Left forelimb (tissue), 1 donor: ENCODE measurements around the gene TRAF1.
A peak's percentile ranks its signal among the peaks of the same experiment; 100 is the strongest.

Experiments
- DNase-seq: peaks from one replicate; pipeline ENCODE4 v3.0.0-alpha.2; 2018; ENCODE audit warnings: low spot score

TRAF1 gene

DNA sequence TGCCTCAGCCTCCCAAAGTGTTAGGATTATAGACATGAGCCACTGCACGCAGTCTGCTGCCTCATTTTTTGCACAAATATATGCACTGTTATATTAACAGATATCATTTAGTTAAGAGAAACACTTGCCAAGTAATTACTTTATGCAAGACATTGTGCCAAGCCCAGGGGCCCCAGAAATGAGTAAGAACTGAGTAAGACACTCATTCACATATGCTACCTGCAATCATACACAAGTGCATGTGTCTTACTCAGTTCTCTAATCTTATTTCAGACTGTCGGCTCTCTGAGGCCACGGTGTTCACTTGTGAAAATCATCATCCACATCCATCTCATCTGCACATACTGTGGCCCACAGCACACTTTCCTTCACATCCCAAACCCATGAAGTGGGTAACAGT, 16.0 kb downstream of the TRAF1 start:
- DNase-seq, result no peak

DNA sequence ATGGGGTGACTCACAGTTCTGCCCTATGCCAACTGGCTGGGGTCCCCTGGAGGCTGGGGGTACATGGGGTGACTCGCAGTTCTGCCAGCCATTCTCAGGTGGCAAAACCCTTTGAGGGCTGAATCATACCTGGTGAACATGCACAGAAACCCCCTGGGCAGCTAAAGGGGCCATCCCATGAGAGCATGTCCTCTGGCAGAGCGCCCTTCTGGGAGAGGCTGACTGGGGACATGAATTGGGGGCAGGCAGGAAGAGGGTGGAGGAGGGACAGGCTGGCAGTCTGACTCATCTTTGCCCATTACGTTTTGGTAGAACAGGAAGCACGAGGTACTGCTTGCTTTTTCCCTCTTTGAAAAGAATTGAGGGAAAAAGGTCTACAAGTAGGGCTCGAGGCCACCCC, 16.7 kb downstream of the TRAF1 start:
- no peak for DNase-seq

DNA sequence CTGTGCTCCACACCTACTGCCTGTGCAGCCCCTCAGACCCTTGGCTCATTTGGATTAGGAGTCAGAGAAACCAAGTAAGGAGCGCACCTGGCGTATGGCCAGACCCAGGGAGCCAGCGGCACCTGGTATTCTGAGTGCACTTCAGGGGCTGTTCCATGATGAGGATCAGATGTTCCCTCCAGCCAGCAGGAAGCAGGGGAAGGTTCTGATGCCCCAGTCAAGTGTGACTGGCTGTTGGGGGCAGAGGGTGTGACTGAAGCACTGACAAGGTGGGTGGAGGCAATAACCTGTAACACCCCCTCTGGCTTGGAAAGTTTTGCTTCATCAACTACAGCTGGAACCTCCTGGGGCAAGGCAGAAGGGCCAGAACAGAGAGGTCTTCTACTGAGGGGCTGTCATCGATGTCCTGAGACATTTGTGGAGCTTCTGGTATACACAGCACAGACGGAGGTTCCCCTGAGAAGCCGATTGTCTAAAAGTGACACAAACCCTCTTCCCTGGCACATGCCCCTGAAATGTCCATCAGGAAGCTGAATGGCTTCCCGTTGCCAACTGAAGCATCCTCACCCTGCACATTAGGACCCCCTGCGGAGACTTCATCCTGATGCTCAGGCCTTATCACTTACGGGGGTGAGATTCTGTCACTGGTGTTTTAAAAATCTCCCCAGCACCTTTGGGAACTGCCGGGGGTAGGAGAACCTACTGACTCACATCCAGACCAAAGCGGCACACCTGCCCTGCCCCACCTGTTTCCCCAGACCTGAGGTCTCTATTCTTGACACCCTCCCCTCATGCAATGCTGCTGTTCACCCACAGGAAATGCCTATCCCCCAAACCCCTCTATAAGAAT, 21.1 kb downstream of the TRAF1 start:
- DNase-seq, result no peak

DNA sequence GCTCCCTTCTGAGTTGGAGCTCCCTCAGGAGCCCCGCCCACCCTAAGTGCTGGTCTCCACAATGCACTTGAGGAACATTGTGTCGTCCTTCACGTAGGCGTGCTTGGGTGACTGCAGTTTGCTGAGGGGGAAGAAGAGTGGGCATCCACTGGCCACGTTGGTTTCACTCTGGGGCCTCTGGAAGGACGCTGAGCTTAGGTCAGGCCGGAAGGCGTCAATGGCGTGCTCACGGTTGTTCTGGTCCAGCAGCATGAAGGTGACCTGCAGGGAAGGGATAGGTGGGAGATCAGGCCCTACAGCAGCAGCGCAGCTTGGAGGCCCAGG, 21.7 kb downstream of the TRAF1 start:
- no peak for DNase-seq

DNA sequence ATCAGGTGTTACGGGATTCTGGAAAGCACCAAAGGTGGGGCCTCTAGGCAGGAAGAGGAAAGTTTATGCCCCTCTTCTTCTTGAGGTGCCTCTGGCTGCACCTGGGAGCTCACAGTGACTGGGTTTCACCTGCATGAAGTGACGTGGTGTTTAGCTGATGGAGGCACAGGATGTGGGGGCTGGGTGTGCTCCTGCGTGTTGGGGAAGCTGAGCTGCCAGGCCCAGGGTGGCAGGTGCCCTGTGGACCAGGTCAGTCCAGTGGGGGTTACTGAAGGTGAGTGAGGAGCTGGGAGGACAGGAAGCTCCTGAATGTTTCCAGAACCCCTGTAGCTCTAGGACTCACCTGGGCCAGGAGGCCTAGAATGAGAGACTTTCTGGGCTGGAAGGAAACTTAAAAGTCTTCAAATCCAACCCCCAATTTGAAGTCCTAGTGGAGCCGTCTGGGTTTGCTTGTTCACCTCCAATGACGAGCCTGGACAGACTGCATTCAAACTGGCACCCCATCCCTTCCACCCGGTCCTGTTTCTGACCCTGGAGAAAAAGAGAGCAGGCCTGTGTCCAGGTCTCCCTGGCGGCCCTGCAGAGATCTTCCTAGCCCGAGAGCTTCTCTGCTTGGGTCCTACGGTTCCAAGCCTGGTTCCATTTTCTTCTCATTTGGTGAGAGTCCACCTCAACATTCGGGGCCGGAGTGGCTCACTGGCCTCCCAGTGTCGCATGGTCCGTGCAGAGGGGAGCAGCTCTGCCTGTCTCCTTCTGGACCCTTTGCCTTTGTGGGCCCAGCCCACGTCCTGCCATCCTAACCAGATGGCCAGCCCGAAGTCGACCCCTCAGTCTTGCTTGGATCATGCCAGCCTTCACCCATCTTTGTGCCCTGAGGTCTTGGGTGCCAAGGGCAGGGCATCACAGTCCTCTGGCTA, 22.3 kb downstream of the TRAF1 start:
- no peak for DNase-seq

DNA sequence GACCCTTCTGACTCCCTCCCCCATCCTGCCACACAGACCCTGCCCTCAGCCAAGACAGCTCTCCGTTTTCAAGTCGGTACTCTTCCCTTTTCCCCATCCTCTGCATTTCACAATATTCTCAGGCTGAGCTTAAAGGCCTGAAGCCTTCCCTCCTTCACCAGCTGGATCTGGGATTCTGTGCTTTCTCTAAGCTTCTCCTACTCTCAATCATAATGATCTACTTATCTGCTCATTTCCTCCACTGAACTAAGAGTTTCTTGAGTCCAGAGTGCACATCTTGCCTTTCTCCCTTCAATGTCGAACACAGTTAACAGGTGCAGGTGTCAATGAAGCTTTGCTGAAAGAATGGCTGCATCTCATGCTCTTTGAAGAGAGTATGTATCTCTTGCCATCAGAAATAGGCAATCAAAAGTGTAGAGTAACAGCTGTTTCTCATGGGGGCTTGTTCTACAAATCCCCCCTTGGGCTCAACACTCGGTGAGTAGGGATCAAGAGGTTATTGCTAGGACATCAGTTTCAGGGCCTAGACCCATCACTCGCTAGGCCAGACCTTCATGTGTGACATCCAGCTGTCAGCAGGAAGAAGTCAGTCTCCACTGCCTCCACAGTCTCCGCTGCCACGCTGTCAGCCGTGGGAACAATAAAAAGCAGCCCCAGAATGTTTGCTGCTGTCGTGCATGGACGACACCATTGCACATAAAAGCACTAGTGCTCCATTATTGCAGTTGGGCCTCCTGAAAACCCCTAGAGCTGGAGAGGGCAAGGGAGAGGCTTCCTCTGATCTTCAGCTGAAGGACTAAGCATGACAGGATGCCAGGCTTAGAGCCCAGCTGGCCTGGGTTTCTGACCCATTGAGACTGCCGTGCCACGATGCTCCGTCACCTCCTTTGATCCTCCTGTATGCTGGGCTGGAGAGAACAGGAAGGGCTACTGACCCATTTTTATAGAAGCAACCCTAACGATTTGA, 23.7 kb downstream of the TRAF1 start:
- DNase-seq, result no peak

DNA sequence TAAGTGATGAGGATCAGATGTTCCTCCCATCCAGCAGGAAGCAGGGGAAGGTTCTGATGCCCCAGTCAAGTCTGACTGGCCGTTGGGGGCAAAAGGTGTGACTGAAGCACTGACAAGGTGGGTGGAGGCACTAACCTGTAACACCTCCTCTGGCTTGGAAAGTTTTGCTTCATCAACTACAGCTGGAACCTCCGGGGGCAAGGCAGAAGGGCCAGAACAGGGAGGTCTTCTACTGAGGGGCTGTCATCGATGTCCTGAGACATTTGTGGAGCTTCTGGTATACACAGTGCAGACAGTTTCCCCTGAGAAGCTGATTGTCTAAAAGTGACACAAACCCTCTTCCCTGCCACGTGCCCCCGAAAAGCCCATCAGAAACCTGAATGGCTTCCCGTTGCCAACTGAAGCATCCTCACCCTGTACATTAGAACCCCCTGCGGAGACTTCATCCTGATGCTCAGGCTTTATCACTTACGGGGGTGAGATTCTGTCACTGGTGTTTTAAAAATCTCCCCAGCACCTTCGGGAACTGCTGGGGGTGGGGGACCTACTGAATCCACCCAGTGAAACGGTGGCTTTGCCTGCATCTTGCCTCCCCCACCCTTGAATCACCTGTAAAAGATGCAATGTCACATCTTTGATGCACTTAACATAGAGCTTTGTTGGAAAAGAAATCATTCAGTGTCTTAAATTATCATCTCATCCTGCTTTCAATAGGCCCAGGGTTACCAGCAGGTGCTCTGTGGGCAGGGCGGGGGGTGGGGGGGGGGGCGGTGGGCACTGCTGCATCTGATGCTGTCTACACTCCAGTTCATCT, 24.6 kb downstream of the TRAF1 start:
- no peak for DNase-seq

DNA sequence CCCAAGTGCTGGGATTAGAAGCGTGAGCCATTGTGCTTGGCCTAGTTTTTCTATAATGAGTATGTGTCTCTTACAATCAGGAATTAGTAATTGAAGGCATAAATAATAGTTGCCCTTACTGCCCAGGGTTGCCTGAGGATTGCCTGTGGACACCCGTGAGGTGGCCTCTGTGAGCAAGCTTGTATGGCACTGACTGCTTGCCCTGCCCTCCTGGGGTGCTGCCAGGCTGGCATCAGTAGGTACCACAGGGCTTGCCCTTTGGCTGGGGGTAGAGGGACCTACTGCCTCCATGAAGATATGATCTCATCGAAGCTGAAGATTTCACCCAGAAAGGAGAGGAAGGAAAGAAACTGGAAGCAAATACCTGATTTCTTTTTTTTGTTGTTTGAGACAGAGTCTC, 25.8 kb downstream of the TRAF1 start:
- DNase-seq, result no peak

DNA sequence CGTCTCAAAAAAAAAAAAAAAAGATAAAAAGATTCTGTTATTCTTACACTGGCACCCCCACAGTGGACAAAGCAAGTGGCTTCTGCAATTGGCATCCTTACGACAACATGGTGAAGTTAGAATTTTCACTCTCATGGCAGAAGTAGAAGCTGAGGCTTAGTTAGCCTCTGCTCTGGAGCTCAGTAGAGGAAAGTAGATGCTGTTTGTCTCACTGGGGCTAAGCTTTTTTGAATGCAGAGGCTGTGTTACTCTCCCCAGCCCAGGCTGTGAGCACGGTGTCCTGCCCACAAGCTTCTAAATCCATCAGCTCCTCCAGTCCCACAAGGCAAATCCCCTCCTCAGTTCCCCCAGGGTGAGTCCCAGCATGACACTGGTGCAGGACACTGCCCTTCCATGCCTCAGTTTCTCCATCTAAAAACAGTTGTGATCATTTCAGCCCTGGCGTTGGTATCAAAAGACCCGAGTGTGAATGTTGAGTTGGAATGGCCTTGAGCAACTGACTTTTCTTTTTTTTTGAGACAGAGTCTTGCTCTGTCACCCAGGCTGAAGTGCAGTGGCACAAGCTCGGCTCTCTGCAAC, 27.0 kb downstream of the TRAF1 start:
- no peak for DNase-seq

DNA sequence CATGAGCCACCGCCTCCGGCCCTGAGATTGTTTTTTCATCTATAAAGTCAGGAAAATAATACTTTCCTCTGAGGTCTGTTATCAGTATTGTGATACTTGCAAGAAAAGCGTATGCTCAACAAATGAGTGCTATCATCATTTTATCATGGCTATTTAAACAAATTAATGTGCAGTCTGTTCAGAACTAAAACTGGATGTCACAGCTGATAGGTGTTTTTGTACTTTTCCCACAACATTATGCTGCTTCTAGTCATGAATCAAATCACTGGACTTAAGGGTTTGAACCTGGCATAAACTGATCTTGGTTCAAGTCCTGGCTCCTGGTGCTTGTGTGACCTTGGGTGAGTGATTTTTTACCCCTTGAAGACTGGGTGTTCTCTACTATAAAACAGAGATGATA, 28.2 kb downstream of the TRAF1 start:
- DNase-seq, result no peak

DNA sequence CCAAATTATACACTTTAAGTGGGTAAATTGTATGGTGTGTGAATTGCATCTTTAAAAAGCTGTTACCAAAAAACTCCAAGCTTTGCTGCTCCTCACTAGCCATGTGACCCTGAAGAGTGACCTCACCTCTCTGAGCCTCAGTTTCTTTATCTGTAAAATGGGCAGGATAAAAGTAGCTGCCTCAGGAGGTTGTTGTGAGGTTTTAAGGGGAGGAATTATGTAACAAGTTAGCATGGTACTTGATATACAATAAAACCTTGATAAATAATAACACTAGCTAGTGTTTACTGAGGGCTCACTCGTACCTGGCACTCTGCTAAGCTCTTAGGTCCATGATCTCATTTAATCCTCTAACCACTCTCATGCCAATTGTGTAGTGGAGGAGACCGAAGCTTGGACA, 30.6 kb downstream of the TRAF1 start:
- no peak for DNase-seq

DNA sequence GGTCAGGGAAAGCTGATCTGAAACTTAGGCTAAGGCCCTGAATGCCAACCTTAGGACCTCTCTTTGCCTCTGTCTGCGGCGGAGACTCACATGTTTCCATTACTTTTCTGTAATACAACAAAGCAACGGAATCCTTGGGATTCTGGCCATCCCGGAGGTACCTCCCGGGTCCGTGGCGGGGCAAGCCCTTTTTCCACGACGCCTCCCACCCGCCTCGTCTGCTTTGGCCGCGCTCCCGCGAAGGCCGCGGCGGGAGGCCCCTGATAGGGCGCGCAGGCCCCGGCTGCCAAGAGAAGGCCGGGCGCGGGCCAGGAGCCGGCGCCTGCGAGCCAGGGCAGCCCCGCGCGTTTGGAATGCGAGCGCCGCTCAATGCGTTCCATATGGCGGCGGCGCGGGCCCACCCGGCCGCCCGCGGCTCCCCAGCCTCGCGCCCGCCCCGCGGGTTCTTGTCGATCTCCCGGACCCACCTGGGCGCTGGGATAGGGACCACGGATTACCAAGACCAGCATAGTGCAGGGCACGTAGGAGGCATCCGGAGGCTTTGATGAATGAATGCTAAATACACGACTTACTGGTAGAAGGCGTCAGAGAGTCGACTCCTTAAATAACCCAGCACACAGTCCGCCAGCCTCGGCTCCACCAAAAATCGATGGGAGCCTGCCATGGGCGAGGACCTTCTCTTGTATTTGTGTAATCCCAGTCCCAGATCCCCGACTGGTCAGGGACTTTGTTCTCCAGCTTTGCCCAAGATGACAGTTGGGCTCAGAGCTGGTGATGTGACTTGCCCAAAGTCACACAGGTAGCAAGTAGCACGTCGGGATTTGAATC, 32.1 kb downstream of the TRAF1 start:
- peak; percentile 88 for DNase-seq

DNA sequence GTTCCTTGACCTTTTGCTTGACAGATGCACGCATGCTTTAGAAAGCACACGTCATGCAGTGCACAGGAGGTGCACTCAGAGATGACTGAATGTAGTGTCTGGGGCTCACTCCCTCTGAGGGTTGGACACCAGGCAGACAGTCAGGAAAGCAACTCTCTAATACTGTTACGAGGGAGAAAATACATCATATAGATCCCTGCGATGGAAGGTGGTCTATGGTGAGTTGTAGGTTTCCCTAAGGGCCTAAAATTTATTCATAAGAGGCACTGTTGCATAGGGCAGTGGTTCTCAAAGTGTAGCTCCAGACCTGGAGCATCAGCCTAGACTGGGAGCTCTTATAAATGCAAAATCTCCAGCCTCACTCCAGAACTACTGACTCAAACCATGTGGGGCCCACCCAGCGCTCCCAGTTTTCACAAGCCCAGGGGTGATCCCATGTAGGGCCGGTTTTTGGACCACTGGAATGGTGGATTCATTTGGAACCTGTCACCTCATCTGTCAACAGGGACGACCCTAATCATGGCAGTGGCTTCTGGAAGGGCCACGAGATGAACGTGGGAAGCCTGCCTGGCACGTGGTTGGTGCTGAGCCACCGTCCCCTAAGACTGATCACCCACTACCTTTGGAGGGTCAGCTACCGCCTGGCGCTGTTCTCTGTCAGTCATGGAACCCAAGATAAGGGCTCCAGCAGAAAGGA, 32.8 kb downstream of the TRAF1 start:
- no peak for DNase-seq

DNA sequence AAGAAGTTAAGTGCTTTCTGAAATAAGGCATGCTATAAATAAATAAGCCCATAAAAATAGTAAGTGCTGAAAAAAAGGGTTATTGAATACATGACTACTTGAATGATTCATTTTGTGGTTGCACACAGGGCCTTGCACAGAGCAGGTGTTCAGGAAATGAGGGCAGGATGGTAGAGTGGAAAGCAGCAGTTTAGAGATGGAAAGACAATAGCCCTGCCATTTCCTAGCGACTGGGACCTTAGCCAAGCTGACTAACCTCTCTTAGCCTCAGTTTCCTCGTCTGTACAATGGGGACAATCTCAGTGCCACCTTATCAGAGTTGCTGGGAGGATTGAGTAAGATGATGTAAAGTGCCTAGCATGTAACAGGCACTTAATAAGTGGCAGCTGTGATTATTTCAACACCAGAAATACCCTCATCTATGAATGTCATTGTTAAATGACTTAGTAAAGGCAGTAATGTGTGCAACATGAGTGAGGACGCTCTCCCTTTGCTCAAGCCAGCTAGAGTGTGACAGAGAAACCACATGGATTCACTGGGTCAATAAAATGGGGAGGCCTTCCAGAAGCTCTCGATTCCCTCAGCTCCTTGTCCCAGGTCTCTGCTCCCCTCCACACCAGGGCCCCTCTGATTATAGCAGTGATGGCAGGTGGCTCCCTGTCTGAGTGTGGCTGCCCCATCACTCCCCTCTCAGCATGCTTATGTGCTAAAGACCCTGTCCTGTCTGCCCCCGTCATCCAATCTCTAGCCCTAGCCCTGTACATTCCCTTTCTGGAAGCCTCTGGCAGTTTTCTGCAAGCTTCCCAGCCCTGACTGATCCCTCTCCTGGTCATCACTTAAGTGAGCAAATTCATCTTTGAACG, 33.6 kb downstream of the TRAF1 start:
- DNase-seq, result no peak

DNA sequence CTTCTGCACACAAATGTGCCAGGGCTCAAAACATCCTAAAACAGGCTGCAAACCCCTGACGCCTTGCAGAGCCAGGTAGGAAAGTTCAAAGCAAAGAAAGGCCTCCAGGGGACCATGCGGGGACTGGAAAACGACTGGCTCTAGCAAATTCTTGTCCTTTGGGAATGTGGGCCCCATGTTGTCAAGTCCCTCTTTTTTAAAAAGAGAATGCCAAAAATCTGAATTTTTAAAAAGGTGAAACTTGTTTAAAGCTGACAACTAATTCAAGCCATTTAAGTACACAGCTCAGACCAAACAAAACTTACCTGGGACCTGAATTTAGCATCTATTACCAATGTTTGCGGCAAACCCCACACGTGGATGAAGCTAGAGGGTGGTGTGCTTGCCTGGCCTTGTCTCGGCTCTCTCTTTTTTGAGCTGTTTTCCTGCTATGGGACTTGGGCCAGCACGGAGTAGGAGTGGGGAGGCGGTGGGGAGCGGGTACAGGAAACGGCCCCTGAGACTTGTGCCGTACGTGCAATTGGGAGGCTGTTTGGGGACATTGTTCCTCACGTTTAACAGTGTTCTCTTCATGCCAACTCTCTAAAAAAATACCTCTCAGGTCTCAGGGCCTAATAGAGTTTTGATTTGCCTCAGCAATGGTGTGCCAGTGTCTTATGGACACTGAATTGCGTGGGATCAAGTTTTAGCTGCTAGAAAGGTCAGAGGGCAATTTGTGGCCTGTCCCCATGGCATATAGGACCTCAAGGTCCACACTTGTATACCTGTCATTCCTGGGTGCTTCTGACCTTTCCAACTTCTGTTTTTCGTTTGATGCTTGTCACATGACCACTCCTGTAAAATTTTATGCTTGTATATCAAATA, 34.5 kb downstream of the TRAF1 start:
- DNase-seq, result no peak

GRCh38 chr9:120891245-120891883, 35.2 kb downstream of the TRAF1 start:
- DNase-seq, result no peak
